ENCODE measurements around the gene RUNDC1. TPM values are rescaled to one million over a fixed set of nuclear protein-coding genes. Genes with fewer than 3 reads are reported as not detected.

Gene RUNDC1
- total and polyA plus RNA-seq, 2 experiments from 2014 or later: 6.1 to 11.9 TPM

DNA sequence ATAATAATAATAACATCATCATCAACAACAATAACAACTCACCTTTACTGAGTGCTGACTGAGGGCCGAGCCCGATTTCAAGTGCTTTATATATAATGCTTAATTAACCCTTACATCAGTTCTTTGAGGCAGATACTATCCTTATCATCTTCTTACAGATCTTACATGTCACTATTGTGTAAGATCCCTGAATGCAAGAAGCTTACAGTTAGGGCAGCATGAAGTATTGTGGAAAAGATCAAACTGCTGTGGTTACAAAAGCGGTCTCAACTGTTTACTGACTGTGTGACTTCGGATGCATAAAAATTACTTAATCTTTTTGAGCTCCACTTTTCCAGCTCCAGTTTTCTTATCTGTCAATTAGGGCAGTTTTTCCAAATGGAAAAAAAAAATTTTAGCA, 38.6 kb downstream of the RUNDC1 start (continued):
- TF ChIP-seq, protein P1, sequence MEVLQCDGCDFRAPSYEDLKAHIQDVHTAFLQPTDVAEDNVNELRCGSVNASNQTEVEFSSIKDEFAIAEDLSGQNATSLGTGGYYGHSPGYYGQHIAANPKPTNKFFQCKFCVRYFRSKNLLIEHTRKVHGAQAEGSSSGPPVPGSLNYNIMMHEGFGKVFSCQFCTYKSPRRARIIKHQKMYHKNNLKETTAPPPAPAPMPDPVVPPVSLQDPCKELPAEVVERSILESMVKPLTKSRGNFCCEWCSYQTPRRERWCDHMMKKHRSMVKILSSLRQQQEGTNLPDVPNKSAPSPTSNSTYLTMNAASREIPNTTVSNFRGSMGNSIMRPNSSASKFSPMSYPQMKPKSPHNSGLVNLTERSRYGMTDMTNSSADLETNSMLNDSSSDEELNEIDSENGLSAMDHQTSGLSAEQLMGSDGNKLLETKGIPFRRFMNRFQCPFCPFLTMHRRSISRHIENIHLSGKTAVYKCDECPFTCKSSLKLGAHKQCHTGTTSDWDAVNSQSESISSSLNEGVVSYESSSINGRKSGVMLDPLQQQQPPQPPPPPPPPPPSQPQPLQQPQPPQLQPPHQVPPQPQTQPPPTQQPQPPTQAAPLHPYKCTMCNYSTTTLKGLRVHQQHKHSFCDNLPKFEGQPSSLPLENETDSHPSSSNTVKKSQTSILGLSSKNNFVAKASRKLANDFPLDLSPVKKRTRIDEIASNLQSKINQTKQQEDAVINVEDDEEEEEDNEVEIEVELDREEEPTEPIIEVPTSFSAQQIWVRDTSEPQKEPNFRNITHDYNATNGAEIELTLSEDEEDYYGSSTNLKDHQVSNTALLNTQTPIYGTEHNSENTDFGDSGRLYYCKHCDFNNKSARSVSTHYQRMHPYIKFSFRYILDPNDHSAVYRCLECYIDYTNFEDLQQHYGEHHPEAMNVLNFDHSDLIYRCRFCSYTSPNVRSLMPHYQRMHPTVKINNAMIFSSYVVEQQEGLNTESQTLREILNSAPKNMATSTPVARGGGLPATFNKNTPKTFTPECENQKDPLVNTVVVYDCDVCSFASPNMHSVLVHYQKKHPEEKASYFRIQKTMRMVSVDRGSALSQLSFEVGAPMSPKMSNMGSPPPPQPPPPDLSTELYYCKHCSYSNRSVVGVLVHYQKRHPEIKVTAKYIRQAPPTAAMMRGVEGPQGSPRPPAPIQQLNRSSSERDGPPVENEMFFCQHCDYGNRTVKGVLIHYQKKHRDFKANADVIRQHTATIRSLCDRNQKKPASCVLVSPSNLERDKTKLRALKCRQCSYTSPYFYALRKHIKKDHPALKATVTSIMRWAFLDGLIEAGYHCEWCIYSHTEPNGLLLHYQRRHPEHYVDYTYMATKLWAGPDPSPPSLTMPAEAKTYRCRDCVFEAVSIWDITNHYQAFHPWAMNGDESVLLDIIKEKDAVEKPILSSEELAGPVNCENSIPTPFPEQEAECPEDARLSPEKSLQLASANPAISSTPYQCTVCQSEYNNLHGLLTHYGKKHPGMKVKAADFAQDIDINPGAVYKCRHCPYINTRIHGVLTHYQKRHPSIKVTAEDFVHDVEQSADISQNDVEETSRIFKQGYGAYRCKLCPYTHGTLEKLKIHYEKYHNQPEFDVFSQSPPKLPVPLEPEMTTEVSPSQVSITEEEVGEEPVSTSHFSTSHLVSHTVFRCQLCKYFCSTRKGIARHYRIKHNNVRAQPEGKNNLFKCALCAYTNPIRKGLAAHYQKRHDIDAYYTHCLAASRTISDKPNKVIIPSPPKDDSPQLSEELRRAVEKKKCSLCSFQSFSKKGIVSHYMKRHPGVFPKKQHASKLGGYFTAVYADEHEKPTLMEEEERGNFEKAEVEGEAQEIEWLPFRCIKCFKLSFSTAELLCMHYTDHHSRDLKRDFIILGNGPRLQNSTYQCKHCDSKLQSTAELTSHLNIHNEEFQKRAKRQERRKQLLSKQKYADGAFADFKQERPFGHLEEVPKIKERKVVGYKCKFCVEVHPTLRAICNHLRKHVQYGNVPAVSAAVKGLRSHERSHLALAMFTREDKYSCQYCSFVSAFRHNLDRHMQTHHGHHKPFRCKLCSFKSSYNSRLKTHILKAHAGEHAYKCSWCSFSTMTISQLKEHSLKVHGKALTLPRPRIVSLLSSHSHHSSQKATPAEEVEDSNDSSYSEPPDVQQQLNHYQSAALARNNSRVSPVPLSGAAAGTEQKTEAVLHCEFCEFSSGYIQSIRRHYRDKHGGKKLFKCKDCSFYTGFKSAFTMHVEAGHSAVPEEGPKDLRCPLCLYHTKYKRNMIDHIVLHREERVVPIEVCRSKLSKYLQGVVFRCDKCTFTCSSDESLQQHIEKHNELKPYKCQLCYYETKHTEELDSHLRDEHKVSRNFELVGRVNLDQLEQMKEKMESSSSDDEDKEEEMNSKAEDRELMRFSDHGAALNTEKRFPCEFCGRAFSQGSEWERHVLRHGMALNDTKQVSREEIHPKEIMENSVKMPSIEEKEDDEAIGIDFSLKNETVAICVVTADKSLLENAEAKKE (CRISPR knock-in tag; IDR thresholded peaks at IDR 0.05): no peak
- TF ChIP-seq, protein P2, sequence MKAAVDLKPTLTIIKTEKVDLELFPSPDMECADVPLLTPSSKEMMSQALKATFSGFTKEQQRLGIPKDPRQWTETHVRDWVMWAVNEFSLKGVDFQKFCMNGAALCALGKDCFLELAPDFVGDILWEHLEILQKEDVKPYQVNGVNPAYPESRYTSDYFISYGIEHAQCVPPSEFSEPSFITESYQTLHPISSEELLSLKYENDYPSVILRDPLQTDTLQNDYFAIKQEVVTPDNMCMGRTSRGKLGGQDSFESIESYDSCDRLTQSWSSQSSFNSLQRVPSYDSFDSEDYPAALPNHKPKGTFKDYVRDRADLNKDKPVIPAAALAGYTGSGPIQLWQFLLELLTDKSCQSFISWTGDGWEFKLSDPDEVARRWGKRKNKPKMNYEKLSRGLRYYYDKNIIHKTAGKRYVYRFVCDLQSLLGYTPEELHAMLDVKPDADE (IDR thresholded peaks at IDR 0.05): no peak
- no peak for TF ChIP-seq EZH2phosphoT487 (IDR thresholded peaks at IDR 0.05; ENCODE audit: unreplicated experiment)
- no peak for TF ChIP-seq EZH2 (IDR thresholded peaks at IDR 0.05; ENCODE audit: low read depth, unreplicated experiment)
- TF ChIP-seq, protein P3, sequence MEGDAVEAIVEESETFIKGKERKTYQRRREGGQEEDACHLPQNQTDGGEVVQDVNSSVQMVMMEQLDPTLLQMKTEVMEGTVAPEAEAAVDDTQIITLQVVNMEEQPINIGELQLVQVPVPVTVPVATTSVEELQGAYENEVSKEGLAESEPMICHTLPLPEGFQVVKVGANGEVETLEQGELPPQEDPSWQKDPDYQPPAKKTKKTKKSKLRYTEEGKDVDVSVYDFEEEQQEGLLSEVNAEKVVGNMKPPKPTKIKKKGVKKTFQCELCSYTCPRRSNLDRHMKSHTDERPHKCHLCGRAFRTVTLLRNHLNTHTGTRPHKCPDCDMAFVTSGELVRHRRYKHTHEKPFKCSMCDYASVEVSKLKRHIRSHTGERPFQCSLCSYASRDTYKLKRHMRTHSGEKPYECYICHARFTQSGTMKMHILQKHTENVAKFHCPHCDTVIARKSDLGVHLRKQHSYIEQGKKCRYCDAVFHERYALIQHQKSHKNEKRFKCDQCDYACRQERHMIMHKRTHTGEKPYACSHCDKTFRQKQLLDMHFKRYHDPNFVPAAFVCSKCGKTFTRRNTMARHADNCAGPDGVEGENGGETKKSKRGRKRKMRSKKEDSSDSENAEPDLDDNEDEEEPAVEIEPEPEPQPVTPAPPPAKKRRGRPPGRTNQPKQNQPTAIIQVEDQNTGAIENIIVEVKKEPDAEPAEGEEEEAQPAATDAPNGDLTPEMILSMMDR (conservative IDR thresholded peaks at IDR 0.05; ENCODE audit: low read depth in 2 of 2): no peak
- no peak for TF ChIP-seq NANOG (IDR thresholded peaks at IDR 0.05; ENCODE audit: borderline replicate concordance)

DNA sequence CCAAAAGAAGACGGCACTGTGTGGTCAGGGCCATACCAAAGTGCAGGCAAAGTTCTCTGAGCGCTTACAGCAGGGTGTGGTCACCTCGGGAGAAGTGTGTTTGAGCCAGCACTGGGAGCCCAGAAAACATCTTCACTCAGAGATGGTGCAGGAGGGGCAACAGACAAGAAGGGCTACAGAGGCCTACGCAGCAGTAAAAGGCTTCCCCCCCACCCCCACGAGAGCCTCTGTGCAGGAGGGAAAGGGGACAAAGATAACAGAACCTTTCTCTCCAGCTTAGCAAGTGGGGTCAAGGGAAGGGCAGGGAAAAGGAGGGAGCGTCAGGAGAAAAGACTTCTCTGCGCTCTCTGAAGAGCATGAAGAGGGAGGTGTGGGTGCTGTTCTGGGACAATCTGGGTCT, 39.1 kb downstream of the RUNDC1 start:
- no peak for DNase-seq (ENCODE audit: low spot score)
- H3K4me2 ChIP-seq: peak overlapping the region; percentile 97
- H3K4me3 ChIP-seq: no peak overlapping the region
- no peak for TF ChIP-seq EZH2 (IDR thresholded peaks at IDR 0.05; ENCODE audit: low read depth, unreplicated experiment)
- TF ChIP-seq, protein P3 (conservative IDR thresholded peaks at IDR 0.05; ENCODE audit: low read depth in 2 of 2): no peak
- no peak for TF ChIP-seq EZH2phosphoT487 (IDR thresholded peaks at IDR 0.05; ENCODE audit: unreplicated experiment)
- no peak for TF ChIP-seq NANOG (IDR thresholded peaks at IDR 0.05; ENCODE audit: borderline replicate concordance)
- no peak for TF ChIP-seq CREB1 (CRISPR knock-in tag; IDR thresholded peaks at IDR 0.05; ENCODE audit: low read depth)
- TF ChIP-seq POLR2AphosphoS5 (IDR thresholded peaks at IDR 0.05; ENCODE audit: low read depth): no peak
- peaks cover 9% of the 10 kb centered on the region; the same call in 1 of the 2 replicates for H3K36me3 ChIP-seq (ENCODE audit: insufficient read depth)
- peaks cover 43% of the 10 kb centered on the region for H3K4me1 Mint-ChIP-seq
- H3K27ac Mint-ChIP-seq: peak overlapping the region; percentile 91
- H2AFZ ChIP-seq: no peak overlapping the region
- ATAC-seq: no peak
- peaks cover 28% of the 10 kb centered on the region for H3K4me1 ChIP-seq (ENCODE audit: insufficient read depth)
- no peaks in the 10 kb centered on the region for H3K27me3 ChIP-seq (ENCODE audit: insufficient read depth)
- no peaks in the 10 kb centered on the region for H3K9me3 Mint-ChIP-seq
- H3K9me2 ChIP-seq (ENCODE audit: insufficient read depth): no peaks in the 10 kb centered on the region
- H3K4me3 Mint-ChIP-seq: peak overlapping the region; percentile 95
- H3K27ac ChIP-seq (ENCODE audit: low read depth): no peak overlapping the region
- H3F3A ChIP-seq (replicated peaks; ENCODE audit: low read depth): peaks cover 12% of the 10 kb centered on the region; the same call in 1 of the 2 replicates
- H3K79me2 ChIP-seq (replicated peaks; ENCODE audit: insufficient read depth): peaks cover 34% of the 10 kb centered on the region
- peaks cover 10% of the 10 kb centered on the region for H3K27me3 Mint-ChIP-seq (ENCODE audit: insufficient read depth, low read depth, poor library complexity)
- peaks cover 52% of the 10 kb centered on the region for H3K36me3 Mint-ChIP-seq (ENCODE audit: low read depth)
- H4K20me1 ChIP-seq (replicated peaks; ENCODE audit: insufficient read depth): peaks cover 10% of the 10 kb centered on the region

Data from GM23338 (cell line).